Activated T-helper 1 cell treated with anti-CD3 and anti-CD28 coated beads, Interleukin-2, amount 50 U/mL, for 16 hours (primary cell): Measurements from ENCODE around the gene MRRF.
"Not testable (repeated sequence)": the region's sequence is repeated elsewhere in the genome, so short reads cannot be mapped to it uniquely, and the experiment has no call there.

Experiments
- DNase-seq, 2 donors: peaks; one replicate each; pipeline ENCODE4 v3.0.0-alpha.2; 2020; ENCODE audit warnings: low read depth in 1 of 2, low spot score in 1 of 2

The MRRF gene

GRCh38 chr9:122274055-122274454, 9.4 kb downstream of the MRRF start:
- DNase-seq: no peak

GRCh38 chr9:122276096-122276495, 11.4 kb downstream of the MRRF start:
- DNase-seq: no peak

- no peak for DNase-seq
Observed at GRCh38 chr9:122277285-122277897, 12.7 kb downstream of the MRRF start.

GRCh38 chr9:122281368-122281767, 16.7 kb downstream of the MRRF start:
- DNase-seq: no peak

- no peak for DNase-seq
Observed at GRCh38 chr9:122286764-122287163, 22.1 kb downstream of the MRRF start.

- no peak for DNase-seq
Observed at GRCh38 chr9:122287214-122287720, 22.6 kb downstream of the MRRF start.

- DNase-seq: no peak
Observed at GRCh38 chr9:122291458-122291857, 26.8 kb downstream of the MRRF start.

- no peak for DNase-seq
Observed at GRCh38 chr9:122294531-122294930, 29.8 kb downstream of the MRRF start.

- DNase-seq: no peak
Observed at GRCh38 chr9:122297512-122297911, 32.8 kb downstream of the MRRF start.

- no peak for DNase-seq
Observed at GRCh38 chr9:122302237-122303093, 37.8 kb downstream of the MRRF start.

GRCh38 chr9:122307061-122307460, 42.4 kb downstream of the MRRF start:
- DNase-seq: no peak

GRCh38 chr9:122307925-122308324, 43.2 kb downstream of the MRRF start:
- DNase-seq: no peak

GRCh38 chr9:122309861-122310260, 45.2 kb downstream of the MRRF start:
- DNase-seq: no peak

- no peak for DNase-seq
Observed at GRCh38 chr9:122314165-122314564, 49.5 kb downstream of the MRRF start.

- DNase-seq: no peak
Observed at GRCh38 chr9:122315534-122315933, 50.9 kb downstream of the MRRF start.

GRCh38 chr9:122318284-122318683, 53.6 kb downstream of the MRRF start:
- DNase-seq: no peak

GRCh38 chr9:122320413-122320881, 55.8 kb downstream of the MRRF start:
- no peak for DNase-seq

- DNase-seq: no peak
Observed at GRCh38 chr9:122322553-122322952, 57.9 kb downstream of the MRRF start.

- not testable (repeated sequence) for DNase-seq
Observed at GRCh38 chr9:122324665-122325064, 60.0 kb downstream of the MRRF start.

GRCh38 chr9:122325124-122325523, 60.4 kb downstream of the MRRF start:
- no peak for DNase-seq

- no peak for DNase-seq
Observed at GRCh38 chr9:122327175-122327574, 62.5 kb downstream of the MRRF start.

- DNase-seq: no peak
Observed at GRCh38 chr9:122329597-122329996, 64.9 kb downstream of the MRRF start.
